ENCODE results near the gene TAF15. TPM values are rescaled to one million over a fixed set of nuclear protein-coding genes. Genes with fewer than 3 reads are reported as not detected.

The TAF15 gene
- total and polyA plus RNA-seq, 2 donors from 2014 or later: 66.3 to 149 TPM

DNA sequence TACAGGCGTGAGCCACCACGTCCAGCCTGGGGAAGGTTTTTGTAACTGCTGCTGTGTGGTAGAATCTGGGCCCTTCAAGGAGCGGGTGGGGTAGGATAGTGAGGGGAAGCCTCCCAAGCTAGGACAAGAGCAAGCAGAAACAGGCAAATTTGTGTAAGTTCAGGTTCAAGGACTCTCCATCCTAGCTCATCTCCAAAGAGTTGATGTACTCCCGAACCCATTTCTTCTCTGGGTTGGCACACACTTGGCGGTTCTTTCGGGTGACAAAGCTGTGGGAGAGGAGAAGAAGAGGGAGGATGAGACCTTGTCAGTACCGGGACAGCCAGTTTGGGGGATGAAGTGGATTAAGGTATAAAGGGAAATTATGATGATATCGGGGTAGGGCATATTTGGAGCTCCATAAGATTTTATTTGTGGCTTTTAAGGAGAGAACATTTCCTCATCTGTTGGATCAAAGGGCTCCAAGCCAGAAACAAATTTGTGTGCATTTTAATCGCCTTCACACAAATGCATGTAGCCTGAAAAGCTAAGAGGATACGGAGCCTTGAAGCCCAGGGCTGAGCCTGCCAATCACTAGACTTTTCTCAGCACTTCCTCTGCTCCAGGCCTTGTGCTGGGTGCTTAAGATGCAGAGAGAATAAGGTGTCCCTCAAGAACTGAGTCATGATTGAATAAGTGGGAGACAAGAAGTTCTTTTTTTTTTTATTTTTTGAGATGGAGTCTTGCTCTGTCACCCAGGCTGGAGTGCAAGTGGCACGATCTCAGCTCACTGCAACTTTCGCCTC is 63.1 kb downstream of the TAF15 start:
- TF ChIP-seq, protein P1, sequence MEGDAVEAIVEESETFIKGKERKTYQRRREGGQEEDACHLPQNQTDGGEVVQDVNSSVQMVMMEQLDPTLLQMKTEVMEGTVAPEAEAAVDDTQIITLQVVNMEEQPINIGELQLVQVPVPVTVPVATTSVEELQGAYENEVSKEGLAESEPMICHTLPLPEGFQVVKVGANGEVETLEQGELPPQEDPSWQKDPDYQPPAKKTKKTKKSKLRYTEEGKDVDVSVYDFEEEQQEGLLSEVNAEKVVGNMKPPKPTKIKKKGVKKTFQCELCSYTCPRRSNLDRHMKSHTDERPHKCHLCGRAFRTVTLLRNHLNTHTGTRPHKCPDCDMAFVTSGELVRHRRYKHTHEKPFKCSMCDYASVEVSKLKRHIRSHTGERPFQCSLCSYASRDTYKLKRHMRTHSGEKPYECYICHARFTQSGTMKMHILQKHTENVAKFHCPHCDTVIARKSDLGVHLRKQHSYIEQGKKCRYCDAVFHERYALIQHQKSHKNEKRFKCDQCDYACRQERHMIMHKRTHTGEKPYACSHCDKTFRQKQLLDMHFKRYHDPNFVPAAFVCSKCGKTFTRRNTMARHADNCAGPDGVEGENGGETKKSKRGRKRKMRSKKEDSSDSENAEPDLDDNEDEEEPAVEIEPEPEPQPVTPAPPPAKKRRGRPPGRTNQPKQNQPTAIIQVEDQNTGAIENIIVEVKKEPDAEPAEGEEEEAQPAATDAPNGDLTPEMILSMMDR (IDR thresholded peaks at IDR 0.05; ENCODE audit: borderline replicate concordance, extremely low read depth, insufficient read depth): no peak
- DNase-seq (no peak), FAIRE-seq (no peak)
- Histone ChIP-seq H3K27ac (ENCODE audit: low read depth in 2 of 2, low read length in 2 of 2) (no peak overlapping the region), H3K9me3 (ENCODE audit: control insufficient read depth in 2 of 3, insufficient read depth in 1 of 3, low read length in 3 of 3) (no peaks in the 10 kb centered on the region), H3K4me1 (ENCODE audit: control insufficient read depth in 2 of 3, insufficient read depth in 2 of 3, low read depth in 1 of 3, low read length in 3 of 3) (peaks cover 0 to 3% (median 0%) of the 10 kb centered on the region in 3 donors), H3K27me3 (ENCODE audit: control insufficient read depth, insufficient read depth, low read length) (no peaks in the 10 kb centered on the region), H3K4me3 (ENCODE audit: low read length in 3 of 3) (no peak overlapping the region), H3K9ac (ENCODE audit: low read length in 3 of 3) (no peak overlapping the region), H3K36me3 (ENCODE audit: control insufficient read depth in 2 of 3, insufficient read depth in 3 of 3, low read length in 3 of 3) (no peaks in the 10 kb centered on the region)
- intact Hi-C loops (cut with DNase I): no loop called here

DNA sequence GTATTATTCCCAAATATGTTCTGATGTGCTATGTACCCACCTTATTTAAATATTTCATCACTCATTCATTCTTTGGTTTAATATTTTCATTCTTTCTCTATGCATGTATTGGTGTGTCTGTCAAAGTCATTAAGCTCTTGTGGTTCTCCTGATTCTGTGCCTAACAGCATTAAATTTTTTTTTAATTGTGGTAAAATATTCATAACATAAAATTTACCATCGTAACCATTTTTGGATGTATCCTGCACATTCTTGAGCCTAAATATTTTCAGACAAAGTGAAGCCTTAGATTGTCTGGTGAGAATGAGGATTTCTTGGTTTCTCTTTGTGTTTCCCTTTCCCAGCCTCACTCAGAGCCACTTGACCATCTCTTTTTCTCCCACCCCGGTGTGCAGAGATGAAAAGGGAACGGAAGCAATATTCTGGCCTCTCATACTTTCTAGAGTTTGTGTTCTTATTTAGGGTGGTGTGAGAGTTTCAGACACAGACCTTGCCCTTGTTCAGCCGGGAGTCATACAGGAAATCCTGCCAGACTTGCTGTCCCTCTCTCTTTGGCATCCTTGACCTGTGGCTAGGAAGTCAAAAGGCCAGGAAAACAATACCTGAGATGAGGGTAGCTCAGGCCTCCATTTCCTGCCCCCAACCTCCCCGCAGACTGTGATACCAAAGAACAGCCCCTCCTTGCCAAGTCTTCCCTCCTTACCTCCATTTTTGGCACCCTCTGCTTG is 66.0 kb downstream of the TAF15 start:
- DNase-seq (no peak), FAIRE-seq (no peak)
- H3K36me3 ChIP-seq (ENCODE audit: control insufficient read depth in 2 of 3, insufficient read depth in 3 of 3, low read length in 3 of 3): no peaks in the 10 kb centered on the region
- no peaks in the 10 kb centered on the region for H3K9me3 ChIP-seq (ENCODE audit: control insufficient read depth in 2 of 3, insufficient read depth in 1 of 3, low read length in 3 of 3)
- TF ChIP-seq, protein P1 (IDR thresholded peaks at IDR 0.05; ENCODE audit: borderline replicate concordance, extremely low read depth, insufficient read depth): no peak
- no peak overlapping the region for H3K4me3 ChIP-seq (ENCODE audit: low read length in 3 of 3)
- peaks cover 0 to 3% (median 0%) of the 10 kb centered on the region in 3 donors for H3K4me1 ChIP-seq (ENCODE audit: control insufficient read depth in 2 of 3, insufficient read depth in 2 of 3, low read depth in 1 of 3, low read length in 3 of 3)
- intact Hi-C loops (cut with DNase I): no loop called here
- no peak overlapping the region for H3K9ac ChIP-seq (ENCODE audit: low read length in 3 of 3)
- H3K27me3 ChIP-seq (ENCODE audit: control insufficient read depth, insufficient read depth, low read length): no peaks in the 10 kb centered on the region
- H3K27ac ChIP-seq (ENCODE audit: low read depth in 2 of 2, low read length in 2 of 2): no peak overlapping the region

DNA sequence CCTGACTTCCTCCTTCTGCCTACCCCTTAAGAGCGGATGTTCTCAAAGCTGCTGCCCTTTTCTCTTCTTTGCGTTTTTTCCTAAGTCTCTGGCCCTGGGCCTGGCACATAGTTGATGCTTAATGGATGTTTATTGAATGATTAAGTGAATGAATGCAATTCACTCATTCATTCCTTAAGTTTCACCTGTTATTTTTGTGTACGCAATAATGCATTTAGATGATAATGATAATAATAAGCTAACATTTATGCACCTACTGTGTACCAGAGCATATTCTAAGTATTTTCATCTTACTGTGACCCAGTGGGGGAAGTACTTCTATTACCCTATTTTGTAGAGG is 66.5 kb downstream of the TAF15 start:
- Histone ChIP-seq H3K9ac (ENCODE audit: low read length in 3 of 3) (no peak overlapping the region), H3K4me1 (ENCODE audit: control insufficient read depth in 2 of 3, insufficient read depth in 2 of 3, low read depth in 1 of 3, low read length in 3 of 3) (peaks cover 0 to 3% (median 0%) of the 10 kb centered on the region in 3 donors), H3K4me3 (ENCODE audit: low read length in 3 of 3) (no peak overlapping the region), H3K9me3 (ENCODE audit: control insufficient read depth in 2 of 3, insufficient read depth in 1 of 3, low read length in 3 of 3) (no peaks in the 10 kb centered on the region), H3K27ac (ENCODE audit: low read depth in 2 of 2, low read length in 2 of 2) (no peak overlapping the region), H3K27me3 (ENCODE audit: control insufficient read depth, insufficient read depth, low read length) (no peaks in the 10 kb centered on the region), H3K36me3 (ENCODE audit: control insufficient read depth in 2 of 3, insufficient read depth in 3 of 3, low read length in 3 of 3) (no peaks in the 10 kb centered on the region)
- FAIRE-seq: no peak
- intact Hi-C loops (cut with DNase I): no loop called here
- DNase-seq: no peak
- TF ChIP-seq, protein P1 (IDR thresholded peaks at IDR 0.05; ENCODE audit: borderline replicate concordance, extremely low read depth, insufficient read depth): no peak

Measured in kidney (tissue), 14 donors.